Adipose tissue (tissue), 3 donors: Measurements from ENCODE around the gene PIGC. TPM values are rescaled to one million over a fixed set of nuclear protein-coding genes. Genes with fewer than 3 reads are reported as not detected.
"Not testable (repeated sequence)": the region's sequence is repeated elsewhere in the genome, so short reads cannot be mapped to it uniquely, and the experiment has no call there.

Experiments
- H3K27ac ChIP-seq: one replicate; pipeline ENCODE4 v1.5.1; 2013; ENCODE audit warnings: low read depth, low read length
- WGBS, 3 donors: extraction: QIAGEN DNeasy Blood & Tissue Kit; methylation state at CpG; one replicate each; pipeline ENCODE4 v1.1.7; 2013; 5-methylcytosine and 5-hydroxymethylcytosine counted together
- polyA plus RNA-seq, 3 donors: library from polyadenylated mRNA; stranded (reverse); fragments of 200-250 nt; gene quantifications; one replicate each; pipeline ENCODE4 v1.2.3, GENCODE V29; 2013
- donor health status: healthy with polysubstance abuse.
- donor health status: Bipolar disorder and iron deficiency.
- donor health status: healthy.

The PIGC gene
- polyA plus RNA-seq, 3 donors: 18.2 to 23.8 (median 22.7) TPM

DNA sequence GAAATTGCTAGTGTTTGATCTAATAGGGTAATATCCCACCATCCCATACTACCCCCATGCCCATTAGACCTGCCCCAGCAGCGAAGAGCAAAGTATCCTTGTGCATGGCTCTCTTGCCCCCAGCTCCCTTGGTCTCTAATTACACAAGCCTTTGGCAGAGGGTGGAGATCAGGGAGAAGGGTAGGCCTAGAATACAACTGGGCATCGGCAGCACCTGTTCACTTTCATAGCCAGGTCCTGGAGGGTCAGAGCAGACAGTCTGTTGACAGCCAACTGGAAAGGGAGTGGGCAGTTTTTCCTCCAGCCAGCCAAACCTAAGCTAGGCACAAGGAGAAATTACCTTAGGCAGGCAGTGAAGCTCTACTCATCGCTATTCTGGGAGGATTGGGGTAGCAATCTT is 2.7 kb upstream of the PIGC start:
- no peak overlapping the region for H3K27ac ChIP-seq
- 72 to 97% (median 93%) methylated on average over 3 of the region's 3 CpGs for WGBS, 3 donors

DNA sequence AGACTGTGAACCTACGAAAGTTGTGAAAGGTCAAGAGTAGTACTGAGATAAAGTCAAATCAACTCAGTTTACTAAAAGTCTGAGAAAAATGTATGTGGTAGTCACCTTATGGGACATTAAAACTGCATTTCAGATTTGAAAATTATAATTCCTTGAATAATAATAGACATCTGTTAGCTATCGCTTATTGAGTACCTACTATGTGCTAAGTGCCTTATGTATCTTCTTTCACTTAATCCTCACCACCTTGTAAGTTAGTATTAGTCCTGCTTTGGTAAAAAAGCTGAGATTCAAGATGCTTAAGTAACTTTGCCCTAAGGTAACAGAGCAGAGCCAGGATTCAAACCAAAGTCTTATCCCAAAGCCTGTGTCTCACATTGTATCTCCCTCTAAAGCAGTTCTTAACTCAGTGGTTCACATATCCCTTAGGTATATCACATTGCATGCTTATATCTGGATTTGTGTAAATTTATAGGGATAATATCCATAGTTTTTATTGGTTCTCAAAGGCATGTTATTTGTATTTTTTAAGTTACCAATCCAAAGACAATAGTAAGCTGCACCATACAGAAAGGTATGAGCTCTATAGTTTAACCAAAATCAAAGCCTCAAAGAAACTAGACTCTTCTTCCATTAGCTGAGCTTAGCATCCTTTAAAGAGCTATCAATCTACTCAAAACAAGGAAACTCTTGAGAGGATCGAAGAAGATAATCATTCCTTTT is 865 bp downstream of the PIGC start:
- WGBS, 3 donors: 53 to 70% (median 67%) methylated on average over 3 of the region's 3 CpGs
- H3K27ac ChIP-seq: no peak overlapping the region

DNA sequence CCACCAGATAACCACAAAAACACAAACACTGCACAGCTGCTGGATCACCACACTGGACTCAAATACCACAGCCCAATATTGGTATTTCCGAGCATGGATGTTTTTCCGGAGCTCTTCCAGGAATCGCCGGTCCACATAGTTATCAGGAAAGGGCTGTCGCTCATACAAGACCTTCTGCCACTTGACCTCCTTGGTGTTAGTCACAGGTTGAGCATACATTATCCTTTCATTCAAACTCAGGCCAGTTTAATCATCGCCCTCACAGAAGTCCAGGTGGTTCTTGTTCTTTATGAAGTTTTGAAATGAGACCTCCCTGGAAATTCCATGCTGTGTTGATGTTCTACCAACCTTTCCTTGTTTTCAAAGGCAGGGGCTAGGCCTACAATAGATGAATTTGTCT is 1.5 kb downstream of the PIGC start:
- 93 to 95% (median 95%) methylated on average over 6 of the region's 6 CpGs for WGBS, 3 donors
- no peak overlapping the region for H3K27ac ChIP-seq

DNA sequence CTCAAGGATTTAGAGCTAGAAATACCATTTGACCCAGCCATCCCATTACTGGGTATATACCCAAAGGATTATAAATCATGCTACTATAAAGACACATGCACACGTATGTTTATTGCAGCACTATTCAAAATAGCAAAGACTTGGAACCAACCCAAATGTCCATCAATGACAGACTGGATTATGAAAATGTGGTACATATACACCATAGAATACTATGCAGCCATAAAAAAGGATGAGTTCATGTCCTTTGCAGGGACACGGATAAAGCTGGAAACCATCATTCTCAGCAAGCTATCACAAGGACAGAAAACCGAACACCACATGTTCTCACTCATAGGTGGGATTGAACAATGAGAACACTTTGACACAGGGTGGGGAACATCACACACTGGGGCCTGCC is 6.7 kb downstream of the PIGC start:
- not testable (repeated sequence) for H3K27ac ChIP-seq
- 94 to 96% (median 95%) methylated on average over 3 of the region's 3 CpGs for WGBS, 3 donors

DNA sequence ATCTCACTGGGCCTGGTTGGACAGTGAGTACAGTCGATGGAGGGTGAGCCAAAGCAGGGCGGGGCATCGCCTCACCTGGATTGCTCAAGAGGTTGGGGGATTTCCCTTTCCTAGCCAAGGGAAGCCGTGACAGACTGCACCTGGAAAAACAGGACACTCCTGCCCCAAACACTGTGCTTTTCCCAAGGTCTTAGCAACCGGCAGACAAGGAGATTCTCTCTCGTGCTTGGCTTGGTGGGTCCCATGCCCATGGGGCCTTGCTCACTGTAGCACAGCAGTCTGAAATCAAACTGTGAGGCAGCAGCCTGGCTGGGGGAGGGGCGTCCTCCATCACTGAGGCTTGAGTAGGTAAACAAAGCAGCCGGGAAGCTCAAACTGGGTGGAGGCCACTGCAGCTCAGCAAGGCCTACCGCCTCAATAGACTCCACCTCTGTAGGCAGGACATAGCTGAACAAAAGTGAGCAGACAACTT is 12.1 kb downstream of the PIGC start:
- 22 to 81% (median 77%) methylated on average over 9 of the region's 9 CpGs for WGBS, 3 donors
- no peak overlapping the region for H3K27ac ChIP-seq

DNA sequence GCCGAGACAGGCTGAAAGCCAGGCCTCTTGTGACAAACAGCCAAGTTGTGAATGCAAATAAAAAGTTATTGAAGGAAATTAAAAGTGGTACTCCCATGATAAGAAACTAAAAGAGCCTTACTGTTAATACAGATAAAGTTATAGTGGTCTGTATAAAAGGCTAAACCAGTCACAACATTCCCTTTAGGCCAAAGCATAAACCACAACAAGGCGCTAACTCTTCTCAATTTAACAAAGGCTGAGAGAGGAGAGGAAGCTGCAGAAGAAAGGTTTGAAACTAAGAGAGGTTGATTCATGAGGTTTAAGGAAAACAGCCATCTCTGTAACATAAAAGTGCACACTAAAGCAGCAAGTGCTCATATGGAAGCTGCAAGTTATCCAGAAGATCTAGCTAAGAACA is 12.7 kb downstream of the PIGC start:
- 64 to 84% (median 74%) methylated on average over 2 of the region's 2 CpGs for whole genome bisulfite sequencing, 3 donors
- H3K27ac ChIP-seq: no peak overlapping the region

DNA sequence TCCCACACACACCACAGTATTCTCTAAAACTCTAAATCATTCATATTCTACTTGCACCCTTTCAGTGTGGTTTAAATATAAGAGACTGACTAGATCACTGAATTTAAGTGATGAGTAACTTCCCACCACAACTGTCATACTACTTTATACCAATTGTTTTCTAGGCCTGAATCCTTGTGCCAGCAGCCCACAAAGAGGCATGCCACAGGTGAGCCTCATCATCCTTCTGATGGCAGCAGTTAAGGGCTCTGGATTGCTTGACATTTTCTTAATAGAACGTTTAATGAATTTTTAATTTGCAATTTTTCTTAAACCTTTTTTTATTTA is 13.8 kb downstream of the PIGC start:
- WGBS, 3 donors: 76 to 84% (median 78%) methylated on average over 1 of the region's 1 CpG
- H3K27ac ChIP-seq: no peak overlapping the region

DNA sequence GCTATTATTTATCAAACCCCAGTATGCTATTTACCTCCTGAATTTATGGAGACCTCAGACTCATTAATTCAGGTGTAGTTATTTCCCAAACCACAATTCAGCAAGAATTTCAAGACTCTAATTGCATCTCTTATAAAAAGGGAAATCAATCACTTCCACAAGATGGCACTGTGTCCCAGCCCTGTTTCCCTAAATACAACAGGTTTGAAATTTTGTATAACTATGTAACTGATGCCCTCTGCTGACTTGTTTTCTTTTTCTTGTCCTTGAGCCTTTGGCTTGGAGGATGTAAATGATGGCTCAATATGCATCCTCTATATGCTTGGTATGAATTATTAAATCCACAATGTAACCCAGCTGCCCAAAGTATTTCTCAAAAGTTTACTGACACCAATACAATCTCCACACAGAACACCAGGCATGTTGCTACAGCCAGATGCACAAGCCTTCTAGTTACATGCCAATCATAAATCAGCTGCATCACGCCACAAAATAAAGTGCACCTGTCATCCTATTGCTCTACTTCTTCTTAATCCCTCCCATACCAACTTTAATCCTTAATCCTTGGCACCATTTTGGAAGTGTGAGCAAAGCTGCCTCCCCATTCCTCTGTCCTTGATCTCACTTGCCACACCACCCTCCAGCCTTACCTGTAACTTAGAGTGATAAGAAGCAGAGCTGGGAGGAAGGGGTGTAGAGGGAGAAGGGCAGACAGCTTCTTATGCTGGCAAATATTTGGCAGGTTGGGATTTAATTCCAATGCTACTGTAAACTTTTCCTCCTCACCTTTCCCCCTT is 14.3 kb downstream of the PIGC start:
- WGBS, 3 donors: 62 to 89% (median 88%) methylated on average over 1 of the region's 1 CpG

DNA sequence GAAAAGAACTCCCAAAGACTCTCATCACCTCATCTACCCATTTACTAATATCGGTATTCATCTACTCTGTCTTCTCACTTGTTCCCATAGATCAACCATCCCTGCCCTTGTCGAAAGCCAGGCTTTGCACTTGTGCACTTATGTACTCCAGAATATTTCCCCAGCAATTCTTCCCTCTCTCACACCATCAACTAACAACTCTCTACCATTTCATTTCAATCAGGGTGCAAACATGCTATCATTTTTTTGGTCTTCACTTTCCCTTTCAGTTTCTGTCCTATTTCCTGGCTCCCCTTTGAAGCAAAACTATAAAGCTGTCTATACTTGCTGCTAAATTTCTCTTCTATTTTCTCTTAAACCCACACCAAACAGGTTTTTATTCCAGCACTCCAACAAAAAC is 16.7 kb downstream of the PIGC start:
- 94 to 100% (median 96%) methylated on average over 2 of the region's 2 CpGs for WGBS, 3 donors

More for the DNA sequence above, 14.3 kb downstream of the PIGC start:
- no peak overlapping the region for H3K27ac ChIP-seq

DNA sequence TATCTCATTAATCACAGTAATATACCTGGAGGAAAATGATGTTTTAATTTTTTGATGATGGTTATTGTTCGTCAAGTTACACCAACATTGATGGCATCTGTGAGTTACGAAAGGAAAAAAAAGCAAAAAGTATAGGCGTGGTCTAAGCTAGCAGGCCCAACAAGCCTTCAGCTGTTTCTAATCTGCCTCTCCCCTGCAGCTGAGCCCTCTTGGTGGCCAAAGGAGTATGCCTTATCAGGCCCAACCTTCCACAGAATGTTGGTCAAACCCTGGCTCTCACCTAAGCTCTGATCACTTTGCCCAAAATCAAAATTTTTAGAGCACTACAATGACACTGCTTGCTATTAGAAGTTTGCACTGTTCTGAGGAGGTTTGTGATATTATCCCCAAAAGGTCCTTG is 18.5 kb downstream of the PIGC start:
- 83 to 94% (median 91%) methylated on average over 3 of the region's 3 CpGs for WGBS, 3 donors
- no peak overlapping the region for H3K27ac ChIP-seq

More for the DNA sequence above, 16.7 kb downstream of the PIGC start:
- no peak overlapping the region for H3K27ac ChIP-seq

DNA sequence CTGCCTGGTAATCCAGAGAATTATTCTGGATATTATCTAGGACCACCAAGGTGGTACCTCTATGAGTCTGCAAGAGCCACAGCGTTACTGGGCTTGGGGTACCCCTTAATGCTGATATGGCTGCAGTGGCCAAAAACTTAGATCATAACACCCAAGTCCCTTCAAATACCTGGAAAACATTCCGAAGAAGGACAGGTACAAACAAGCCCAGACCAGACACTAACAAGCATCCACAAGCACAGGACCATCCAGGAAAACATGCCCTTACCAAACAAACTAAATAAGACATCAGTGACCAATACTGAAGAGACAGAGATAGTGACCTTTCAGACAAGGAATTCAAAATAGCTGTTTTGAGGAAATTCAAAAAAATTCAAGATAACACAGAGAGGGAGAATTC is 20.5 kb downstream of the PIGC start:
- WGBS, 3 donors: 92 to 98% (median 96%) methylated on average over 2 of the region's 2 CpGs
- no peak overlapping the region for H3K27ac ChIP-seq

DNA sequence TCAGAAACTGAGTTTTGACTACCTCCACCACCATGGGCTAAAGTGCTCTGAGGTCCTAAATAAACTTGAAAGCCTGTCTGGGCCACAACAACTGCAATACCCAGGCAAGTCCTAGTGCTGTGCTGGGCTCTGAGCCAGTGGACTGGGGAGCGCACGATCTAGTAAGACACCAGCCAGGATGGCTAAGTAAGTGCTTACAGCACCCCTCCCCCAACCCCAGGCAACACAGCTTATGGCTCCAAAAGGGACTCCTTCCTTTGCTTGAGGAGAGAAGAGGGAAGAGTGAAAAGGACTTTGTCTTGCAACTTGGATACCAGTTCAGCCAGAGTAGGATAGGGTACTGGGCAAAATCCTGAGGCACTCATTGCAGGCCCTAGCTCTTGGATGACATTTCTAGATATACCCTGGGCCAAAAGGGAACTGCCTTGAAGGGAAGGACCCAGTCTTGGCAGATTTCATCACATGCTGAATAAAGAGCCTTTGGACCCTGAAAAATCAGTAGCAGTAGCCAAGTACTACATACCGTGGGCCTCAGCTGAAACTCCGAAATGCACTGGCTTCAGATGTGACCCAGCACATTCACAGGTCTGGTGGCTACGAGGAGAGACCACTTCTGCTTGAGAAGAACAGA is 21.8 kb downstream of the PIGC start:
- 76 to 83% (median 82%) methylated on average over 5 of the region's 5 CpGs for WGBS, 3 donors
- no peak overlapping the region for H3K27ac ChIP-seq

DNA sequence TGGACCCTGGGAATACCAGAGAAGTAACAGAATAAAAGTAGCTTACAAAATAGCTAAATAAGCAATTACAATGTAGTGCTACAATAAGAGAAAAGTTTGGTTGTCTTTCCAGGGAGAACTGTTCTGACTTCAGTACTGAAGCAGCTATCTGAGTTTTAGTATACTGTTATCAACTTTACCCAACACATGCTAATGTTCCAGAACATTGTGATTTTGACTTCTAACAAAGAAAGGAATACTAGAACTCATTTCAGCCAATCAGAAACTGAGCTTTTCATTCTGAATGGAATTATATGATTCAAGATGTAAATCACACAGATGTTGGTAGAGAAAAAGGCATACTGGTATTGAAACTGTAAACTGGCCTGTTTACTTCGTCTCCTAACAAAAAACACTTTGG is 23.5 kb downstream of the PIGC start, which contains the start of gene C1orf105:
TSS of gene C1orf105 (plus strand) at position 301 of the 400 bp plus-strand sequence. CDS start 201 bp downstream, outside the sequence.
- no peak within 1 kb of the TSS for H3K27ac ChIP-seq
- WGBS, 3 donors: 93 to 96% (median 96%) methylated on average over 1 of the region's 1 CpG

DNA sequence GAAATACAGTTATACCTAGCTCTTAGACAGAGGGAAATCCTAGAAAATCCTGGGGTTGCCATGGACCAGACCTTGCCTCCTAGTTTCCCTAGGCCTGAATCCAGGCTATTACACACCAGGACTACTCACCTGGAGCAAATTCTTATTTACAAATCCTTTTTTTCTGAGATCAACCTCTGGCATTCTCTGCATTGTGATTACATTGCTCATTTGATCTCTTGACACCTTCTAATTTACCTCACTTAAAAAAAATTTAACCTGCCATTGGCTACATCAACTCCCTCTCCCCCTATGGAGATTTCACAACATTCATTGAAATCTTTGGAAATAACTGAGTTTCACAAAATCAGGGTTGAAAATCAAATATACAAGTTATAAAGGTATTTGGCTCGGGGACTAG is 26.3 kb downstream of the PIGC start:
- no peak overlapping the region for H3K27ac ChIP-seq
- 92 to 98% (median 93%) methylated on average over 1 of the region's 1 CpG for WGBS, 3 donors

DNA sequence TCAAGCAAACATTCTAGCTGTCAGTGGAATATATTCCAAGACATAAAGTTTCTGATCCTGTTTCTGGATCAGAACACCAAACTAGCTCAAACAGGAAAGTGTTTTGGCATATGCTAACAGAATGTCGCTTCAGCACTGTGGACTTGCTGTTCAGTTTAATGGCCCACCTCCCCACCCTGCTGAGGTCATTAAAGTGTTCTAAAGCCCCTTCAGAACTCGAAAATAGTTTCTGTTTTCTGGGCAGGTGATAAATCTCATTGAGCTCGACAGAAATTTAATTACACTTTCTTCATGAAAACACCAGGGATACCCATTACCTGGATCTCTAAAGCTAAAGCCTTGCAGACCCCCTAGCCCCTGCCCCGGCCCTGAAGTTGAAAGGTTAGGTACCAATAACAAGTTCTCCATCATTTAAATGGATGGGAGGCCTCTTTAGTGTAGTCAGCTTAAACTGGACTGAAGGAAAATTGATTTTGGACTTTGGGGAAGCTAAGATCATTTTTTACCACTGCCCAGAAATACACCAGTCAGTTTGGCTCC is 27.3 kb downstream of the PIGC start:
- no peak overlapping the region for H3K27ac ChIP-seq
- WGBS, 3 donors: 72 to 77% (median 73%) methylated on average over 4 of the region's 4 CpGs

DNA sequence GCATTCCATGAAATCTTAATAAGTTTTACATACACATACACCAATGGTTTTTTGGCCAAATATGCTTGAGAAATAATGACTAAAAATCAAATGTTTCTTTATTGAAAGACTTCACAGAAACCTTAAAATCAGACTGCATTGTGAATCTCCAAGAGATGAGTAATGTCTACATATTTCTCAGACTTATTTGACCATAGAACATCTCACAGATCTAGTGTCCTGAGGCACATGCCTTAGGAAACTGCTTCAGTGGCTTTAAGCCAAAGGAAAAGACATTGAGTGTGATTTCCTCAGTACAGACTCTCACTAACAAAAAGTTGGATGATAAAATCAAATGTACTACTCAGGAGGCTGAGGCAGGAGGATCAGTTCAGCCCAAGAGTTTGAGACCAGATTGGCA is 29.5 kb downstream of the PIGC start:
- H3K27ac ChIP-seq: no peak overlapping the region

DNA sequence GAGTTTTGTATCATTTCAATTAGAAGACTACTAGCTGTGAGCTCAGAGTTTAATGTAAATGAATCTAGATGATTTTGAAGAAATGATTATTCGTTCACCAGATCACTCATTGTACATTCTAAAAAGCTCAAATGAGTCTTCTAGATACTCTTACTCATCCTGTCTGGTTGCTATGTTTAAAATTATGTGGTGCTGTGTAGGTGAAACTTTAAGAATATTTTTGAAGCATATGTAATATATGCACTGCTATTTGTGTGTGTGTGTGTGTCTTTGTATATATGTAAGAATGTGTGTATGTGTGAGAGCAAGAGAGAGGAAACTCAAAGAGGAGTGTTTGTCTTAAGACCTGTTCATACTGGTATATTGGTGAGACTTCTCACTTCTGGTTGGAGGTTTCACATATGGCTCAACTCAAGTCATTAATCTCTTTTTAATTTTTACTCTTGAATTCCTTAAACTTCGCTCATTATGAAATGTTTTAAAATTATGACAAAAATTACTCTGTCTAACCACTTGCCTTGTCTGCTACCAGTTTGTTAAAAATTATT is 32.0 kb downstream of the PIGC start:
- no peak overlapping the region for H3K27ac ChIP-seq
- WGBS, 3 donors: 93 to 98% (median 93%) methylated on average over 2 of the region's 2 CpGs

DNA sequence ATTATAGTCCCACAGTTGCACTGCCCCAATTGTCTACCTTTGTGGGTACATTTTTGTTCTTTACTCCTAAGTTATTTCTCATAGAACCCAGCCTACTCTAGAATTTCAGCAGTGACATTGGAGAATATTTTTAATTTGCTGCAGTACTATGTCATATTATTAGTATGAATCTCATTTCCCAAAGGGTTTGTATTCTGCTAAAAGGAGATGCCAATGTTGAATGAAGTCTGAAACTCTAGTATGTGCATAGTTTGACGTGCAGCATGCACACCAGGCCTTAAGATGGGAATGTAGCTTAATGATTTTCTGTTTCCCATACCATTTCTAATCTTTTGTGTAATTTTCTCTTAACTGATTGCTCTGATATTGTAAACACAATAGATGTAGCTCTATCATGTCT is 33.8 kb downstream of the PIGC start:
- WGBS, 3 donors: 75 to 87% (median 75%) methylated on average over 1 of the region's 1 CpG
- no peak overlapping the region for H3K27ac ChIP-seq

DNA sequence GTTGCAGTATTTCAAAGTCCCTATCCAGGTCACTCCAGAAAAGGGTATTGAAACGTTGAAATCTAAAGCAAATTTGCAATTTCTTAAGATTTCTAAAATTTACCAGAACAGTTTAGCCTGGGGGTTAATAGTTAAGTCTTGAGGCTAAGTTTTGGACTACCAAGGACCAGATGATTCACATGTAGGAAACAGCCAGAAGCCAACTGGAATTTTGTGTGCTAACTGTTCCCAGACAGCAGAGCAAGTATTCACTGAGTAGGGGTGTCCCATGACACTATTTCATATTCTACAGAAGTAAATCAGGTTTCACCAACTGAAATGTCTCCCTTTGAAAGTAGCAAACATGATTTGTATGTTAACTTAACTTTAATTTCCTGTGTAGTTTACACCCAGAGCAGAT is 34.9 kb downstream of the PIGC start:
- WGBS, 3 donors: 85 to 96% (median 85%) methylated on average over 1 of the region's 1 CpG
- H3K27ac ChIP-seq: no peak overlapping the region
